ENCODE measurements around the gene PTGDS. TPM values are rescaled to one million over a fixed set of nuclear protein-coding genes. Genes with fewer than 3 reads are reported as not detected.

PTGDS gene
- total RNA-seq, 2 donors from 2014 or later, result 13.8 to 22.1 TPM

DNA sequence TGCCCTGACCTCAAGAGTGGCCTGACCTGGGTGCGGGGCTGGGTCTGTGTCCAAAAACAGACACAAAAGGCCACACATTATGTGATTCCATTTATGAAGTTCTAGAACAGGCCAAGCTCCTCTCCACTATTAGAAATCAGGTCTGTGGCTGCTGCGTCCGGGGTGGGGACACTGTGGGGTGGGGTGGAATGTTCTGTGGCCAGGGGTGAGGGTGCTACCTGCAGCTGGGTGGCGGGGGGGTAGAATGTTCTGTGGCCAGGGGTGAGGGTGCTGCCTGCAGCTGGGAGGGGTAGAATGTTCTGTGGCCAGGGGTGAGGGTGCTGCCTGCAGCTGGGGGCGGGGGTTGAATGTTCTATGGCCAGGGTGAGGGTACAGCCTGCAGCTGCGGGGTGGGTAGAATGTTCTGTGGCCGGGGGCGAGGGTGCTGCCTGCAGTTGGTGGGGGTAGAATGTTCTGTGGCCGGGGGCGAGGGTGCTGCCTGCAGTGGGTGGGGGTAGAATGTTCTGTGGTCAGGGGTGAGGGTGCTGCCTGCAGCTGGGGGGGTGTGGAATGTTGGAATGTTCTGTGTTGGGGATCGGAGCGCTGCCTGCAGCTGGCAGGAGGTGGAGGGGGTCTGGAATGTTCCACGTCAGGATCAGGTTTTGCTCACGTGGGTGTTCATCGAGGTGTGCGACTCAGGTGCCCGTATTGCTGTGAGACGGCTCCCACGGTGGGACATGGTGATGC is 16.9 kb upstream of the PTGDS start:
- no peak for DNase-seq
- Mint-ChIP-seq H3K4me3 (no peak overlapping the region), H3K27me3 (ENCODE audit: insufficient read depth) (peaks cover 5% of the 10 kb centered on the region), H3K4me1 (no peaks in the 10 kb centered on the region), H3K9me3 (no peaks in the 10 kb centered on the region), H3K36me3 (ENCODE audit: low read depth) (no peaks in the 10 kb centered on the region), H3K27ac (no peak overlapping the region)
- Histone ChIP-seq H3K4me3 (ENCODE audit: low read length) (no peak overlapping the region), H3K4me1 (ENCODE audit: control insufficient read depth, insufficient read depth, low read length) (no peaks in the 10 kb centered on the region), H3K36me3 (ENCODE audit: control insufficient read depth, insufficient read depth, low read length) (no peaks in the 10 kb centered on the region), H3K27ac (ENCODE audit: low read depth, low read length) (no peak overlapping the region), H3K9ac (ENCODE audit: extremely low read depth, low read length, poor library complexity, severe bottlenecking) (no peak overlapping the region), H3K27me3 (ENCODE audit: control insufficient read depth, insufficient read depth, low read length, poor library complexity, severe bottlenecking) (no peaks in the 10 kb centered on the region), H3K9me3 (ENCODE audit: control insufficient read depth, low read length) (no peaks in the 10 kb centered on the region)
- 93 to 94% methylated on average over 3 to 18 of the region's 19 CpGs for WGBS, 2 experiments (ENCODE audit: insufficient coverage in 1 of 2, insufficient read length in 1 of 2)
- TF ChIP-seq, protein P1, sequence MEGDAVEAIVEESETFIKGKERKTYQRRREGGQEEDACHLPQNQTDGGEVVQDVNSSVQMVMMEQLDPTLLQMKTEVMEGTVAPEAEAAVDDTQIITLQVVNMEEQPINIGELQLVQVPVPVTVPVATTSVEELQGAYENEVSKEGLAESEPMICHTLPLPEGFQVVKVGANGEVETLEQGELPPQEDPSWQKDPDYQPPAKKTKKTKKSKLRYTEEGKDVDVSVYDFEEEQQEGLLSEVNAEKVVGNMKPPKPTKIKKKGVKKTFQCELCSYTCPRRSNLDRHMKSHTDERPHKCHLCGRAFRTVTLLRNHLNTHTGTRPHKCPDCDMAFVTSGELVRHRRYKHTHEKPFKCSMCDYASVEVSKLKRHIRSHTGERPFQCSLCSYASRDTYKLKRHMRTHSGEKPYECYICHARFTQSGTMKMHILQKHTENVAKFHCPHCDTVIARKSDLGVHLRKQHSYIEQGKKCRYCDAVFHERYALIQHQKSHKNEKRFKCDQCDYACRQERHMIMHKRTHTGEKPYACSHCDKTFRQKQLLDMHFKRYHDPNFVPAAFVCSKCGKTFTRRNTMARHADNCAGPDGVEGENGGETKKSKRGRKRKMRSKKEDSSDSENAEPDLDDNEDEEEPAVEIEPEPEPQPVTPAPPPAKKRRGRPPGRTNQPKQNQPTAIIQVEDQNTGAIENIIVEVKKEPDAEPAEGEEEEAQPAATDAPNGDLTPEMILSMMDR (conservative IDR thresholded peaks at IDR 0.05), result no peak

DNA sequence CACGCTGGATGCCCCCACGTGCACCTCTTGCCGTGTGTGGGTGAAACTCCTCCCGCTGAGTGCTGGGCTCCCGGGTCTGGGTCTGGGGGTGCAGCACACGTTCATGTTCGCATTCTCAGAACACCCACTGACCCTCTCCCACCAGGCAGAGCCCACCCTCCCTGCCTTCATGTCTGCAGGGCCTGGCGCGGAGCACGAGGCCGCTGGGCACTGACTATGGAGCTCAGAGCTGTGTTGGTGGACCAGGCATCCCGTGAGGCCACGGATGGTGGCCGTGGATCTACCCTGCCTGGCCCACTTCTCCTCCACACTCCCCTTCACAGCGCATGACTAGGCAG is 16.4 kb upstream of the PTGDS start:
- Histone ChIP-seq H3K4me3 (ENCODE audit: low read length) (no peak overlapping the region), H3K27ac (ENCODE audit: low read depth, low read length) (no peak overlapping the region)

DNA sequence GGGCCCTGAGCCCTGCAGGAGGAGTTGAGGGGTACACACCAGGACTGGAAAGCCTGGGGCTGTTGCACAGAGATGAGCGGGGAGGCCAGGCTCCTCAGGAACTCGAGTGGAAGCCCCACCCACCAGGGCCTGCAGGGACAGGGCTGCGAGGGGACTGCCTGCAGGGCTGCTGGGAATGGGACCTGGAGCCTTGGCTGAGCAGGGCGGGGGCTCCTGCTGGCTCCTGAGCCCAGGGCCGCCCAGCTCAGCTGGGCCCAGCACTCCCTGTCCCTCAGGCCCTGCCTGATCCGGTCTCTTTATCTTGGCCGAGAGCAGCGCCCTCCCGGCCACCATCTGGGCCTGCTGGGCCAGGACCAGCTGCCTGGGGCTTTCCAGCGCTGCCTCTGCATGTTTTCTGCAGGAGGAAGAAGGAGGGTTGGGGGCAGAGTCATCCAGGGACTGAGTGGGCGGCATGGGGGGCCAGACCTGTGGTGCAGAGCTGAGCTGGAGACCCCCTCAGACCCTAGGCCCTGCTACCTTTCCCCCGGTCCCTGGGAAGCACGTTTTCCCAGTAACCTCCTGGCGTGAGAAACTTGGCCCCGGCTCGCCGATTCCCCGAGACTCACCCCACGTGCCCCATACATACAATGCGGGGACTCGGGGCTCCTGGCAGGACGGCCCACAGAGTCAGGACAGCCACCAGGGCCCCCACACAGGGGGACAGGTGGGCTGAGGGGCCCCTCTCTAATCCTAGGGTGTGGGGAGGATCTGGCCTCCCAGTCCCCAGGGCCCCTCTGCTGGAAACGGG is 15.8 kb upstream of the PTGDS start:
- Histone ChIP-seq H3K27ac (ENCODE audit: low read depth, low read length) (no peak overlapping the region), H3K27me3 (ENCODE audit: control insufficient read depth, insufficient read depth, low read length, poor library complexity, severe bottlenecking) (no peaks in the 10 kb centered on the region), H3K9ac (ENCODE audit: extremely low read depth, low read length, poor library complexity, severe bottlenecking) (no peak overlapping the region), H3K36me3 (ENCODE audit: control insufficient read depth, insufficient read depth, low read length) (no peaks in the 10 kb centered on the region), H3K4me3 (ENCODE audit: low read length) (no peak overlapping the region), H3K9me3 (ENCODE audit: control insufficient read depth, low read length) (no peaks in the 10 kb centered on the region), H3K4me1 (ENCODE audit: control insufficient read depth, insufficient read depth, low read length) (no peaks in the 10 kb centered on the region)
- Mint-ChIP-seq H3K4me1 (peaks cover 8% of the 10 kb centered on the region), H3K27me3 (ENCODE audit: insufficient read depth) (peaks cover 1% of the 10 kb centered on the region), H3K36me3 (ENCODE audit: low read depth) (no peaks in the 10 kb centered on the region), H3K9me3 (no peaks in the 10 kb centered on the region), H3K4me3 (no peak overlapping the region), H3K27ac (no peak overlapping the region)
- no peak for DNase-seq
- 89 to 93% methylated on average over 11 to 23 of the region's 23 CpGs for WGBS, 2 experiments (ENCODE audit: insufficient coverage in 1 of 2, insufficient read length in 1 of 2)
- TF ChIP-seq, protein P1 (conservative IDR thresholded peaks at IDR 0.05), result no peak

More for the DNA sequence above, 16.4 kb upstream of the PTGDS start:
- no peaks in the 10 kb centered on the region for H3K4me1 ChIP-seq (ENCODE audit: control insufficient read depth, insufficient read depth, low read length)
- H3K27me3 Mint-ChIP-seq (ENCODE audit: insufficient read depth), result peaks cover 5% of the 10 kb centered on the region
- WGBS, 2 experiments (ENCODE audit: insufficient coverage in 1 of 2, insufficient read length in 1 of 2), result 90 to 94% methylated on average over 12 to 15 of the region's 15 CpGs
- H3K4me1 Mint-ChIP-seq, result peaks cover 3% of the 10 kb centered on the region
- no peaks in the 10 kb centered on the region for H3K9me3 ChIP-seq (ENCODE audit: control insufficient read depth, low read length)
- no peak overlapping the region for H3K4me3 Mint-ChIP-seq
- H3K36me3 Mint-ChIP-seq (ENCODE audit: low read depth), result no peaks in the 10 kb centered on the region
- TF ChIP-seq, protein P1 (conservative IDR thresholded peaks at IDR 0.05), result no peak
- DNase-seq, result no peak
- H3K9me3 Mint-ChIP-seq, result no peaks in the 10 kb centered on the region
- no peak overlapping the region for H3K9ac ChIP-seq (ENCODE audit: extremely low read depth, low read length, poor library complexity, severe bottlenecking)
- H3K36me3 ChIP-seq (ENCODE audit: control insufficient read depth, insufficient read depth, low read length), result no peaks in the 10 kb centered on the region
- H3K27ac Mint-ChIP-seq, result no peak overlapping the region
- no peaks in the 10 kb centered on the region for H3K27me3 ChIP-seq (ENCODE audit: control insufficient read depth, insufficient read depth, low read length, poor library complexity, severe bottlenecking)

All from endodermal cell (in vitro differentiated cells).